Epithelial cell of umbilical artery (primary cell): ENCODE data around the gene TMEM255A. TPM values are rescaled to one million over a fixed set of nuclear protein-coding genes. Genes with fewer than 3 reads are reported as not detected.

Experiments used
- total RNA-seq: library from RNA; depleted of rRNA; stranded (reverse); fragments of >200 nt; gene quantifications from 2 replicates; pipeline ENCODE4 v1.2.3, GENCODE V29; 2014

Gene TMEM255A
- not detected in 2 replicates for total RNA-seq

DNA sequence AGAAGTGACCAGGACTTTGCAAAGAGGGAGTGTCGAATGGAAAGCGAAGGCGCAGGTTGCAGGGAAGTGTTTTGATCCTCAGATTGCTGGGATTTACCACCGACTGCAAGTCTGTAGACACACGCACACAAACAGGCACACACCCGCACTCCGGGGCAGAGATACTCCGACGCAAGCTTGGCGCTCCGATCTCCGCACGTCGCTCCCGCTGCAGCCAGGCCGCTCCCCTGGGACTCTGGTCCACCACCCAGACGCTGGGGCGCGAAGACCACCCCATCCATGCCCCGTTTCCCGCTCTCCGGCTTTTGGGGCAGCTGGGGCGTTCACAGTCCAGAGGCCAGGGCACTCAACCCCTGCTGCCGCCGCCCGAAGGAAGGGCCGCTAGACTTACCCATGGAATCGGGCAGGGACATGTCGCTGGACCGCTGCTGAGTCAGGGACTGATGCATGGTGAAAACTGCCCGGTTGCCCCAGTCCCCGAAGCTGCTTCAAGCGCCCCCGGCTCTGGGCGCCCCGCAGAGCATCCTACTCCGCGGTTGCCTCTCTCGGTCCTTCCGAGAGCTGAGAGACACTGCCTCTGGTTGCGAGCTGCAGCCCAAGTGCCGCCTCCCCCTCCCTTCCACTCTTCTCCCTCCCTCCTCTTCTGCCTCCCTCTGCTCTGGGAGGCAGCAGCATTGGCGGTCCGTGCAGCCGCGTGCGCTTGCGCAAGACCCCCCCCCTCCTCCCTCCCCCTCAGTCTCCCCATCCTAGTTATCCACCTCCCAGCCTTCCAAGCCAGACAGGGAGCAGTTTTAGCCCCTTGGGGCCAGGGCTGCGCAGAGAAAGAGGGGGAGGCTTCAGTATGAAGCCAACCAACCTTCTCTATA lies at the start of gene TMEM255A:
Gene TMEM255A, minus strand, starts transcription at position 601 of the 866 bp plus-strand sequence. Its CDS starts 152 bp downstream, at position 449.

DNA sequence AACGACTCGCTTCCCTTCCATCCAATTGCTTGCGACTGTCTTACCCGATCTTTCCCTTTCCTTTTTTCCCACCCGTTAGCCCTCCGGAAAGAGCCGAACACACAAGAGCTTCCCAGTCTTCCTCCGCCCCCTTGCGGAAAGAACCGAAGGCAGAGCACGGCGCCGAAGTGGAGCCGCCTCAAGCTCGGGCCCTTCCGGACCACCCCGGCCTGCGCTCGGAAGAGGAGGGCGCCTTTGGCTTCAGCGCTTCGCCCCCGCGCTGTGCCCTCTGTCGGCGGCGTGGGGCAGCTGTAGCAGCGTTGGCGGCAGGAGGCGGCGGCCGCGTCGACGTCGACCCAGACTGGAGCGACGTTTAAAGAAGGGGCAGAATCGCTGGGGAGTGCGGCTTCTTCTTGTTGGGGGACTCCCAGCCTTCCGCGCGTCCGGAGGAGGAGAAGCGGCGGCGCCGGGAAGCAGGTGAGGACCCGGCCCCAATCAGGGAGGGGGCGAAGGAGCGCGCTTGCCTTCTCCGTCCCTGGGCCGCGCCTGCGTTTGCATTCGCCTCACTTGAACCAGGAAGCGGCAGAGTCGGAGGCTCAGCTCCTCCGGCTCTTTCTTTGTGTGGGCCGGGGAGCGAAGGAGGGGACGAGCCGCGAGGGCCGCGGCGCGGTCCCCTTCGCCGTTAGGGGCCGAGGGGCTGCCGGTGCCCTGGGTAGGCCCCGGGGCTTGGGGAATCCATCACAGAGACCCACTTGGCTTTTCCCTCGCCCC lies 60.6 kb downstream of the TMEM255A start, which contains the start of gene ZBTB33:
Gene ZBTB33, plus strand, starts transcription at position 291 of the 750 bp plus-strand sequence. CDS start 2,604 bp downstream, outside the sequence.

Other genes with a start within 250 kb of the TMEM255A start
- gene RHOXF2B, start 233.8 kb downstream of the TMEM255A start, total RNA-seq: not detected in 2 replicates
- not detected in 2 replicates for gene RHOXF1, start 195.5 kb downstream of the TMEM255A start, total RNA-seq
- gene RHOXF2, start 152.8 kb downstream of the TMEM255A start, total RNA-seq: not detected in 2 replicates
- gene ZBTB33, start 60.6 kb downstream of the TMEM255A start, total RNA-seq: 15.3 and 19.3 TPM in 2 replicates
- not detected in 2 replicates for gene ATP1B4, start 50.6 kb upstream of the TMEM255A start, total RNA-seq
- gene LAMP2, start 157.8 kb upstream of the TMEM255A start, total RNA-seq: 108 and 134 TPM in 2 replicates
- gene CUL4B, start 249.5 kb upstream of the TMEM255A start, total RNA-seq: 67.2 and 83.1 TPM in 2 replicates